GM21447 (cell line): Measurements from ENCODE around the gene DLG2.

Experiments used
- ATAC-seq: cut with Tn5 transposase; IDR thresholded peaks from one replicate; pipeline ENCODE4 v1.9.1; 2021; ENCODE audit not compliant: unreplicated experiment

The DLG2 gene

GRCh38 chr11:83715927-83716535, 1911.1 kb downstream of the DLG2 start:
- no peak for ATAC-seq

DNA sequence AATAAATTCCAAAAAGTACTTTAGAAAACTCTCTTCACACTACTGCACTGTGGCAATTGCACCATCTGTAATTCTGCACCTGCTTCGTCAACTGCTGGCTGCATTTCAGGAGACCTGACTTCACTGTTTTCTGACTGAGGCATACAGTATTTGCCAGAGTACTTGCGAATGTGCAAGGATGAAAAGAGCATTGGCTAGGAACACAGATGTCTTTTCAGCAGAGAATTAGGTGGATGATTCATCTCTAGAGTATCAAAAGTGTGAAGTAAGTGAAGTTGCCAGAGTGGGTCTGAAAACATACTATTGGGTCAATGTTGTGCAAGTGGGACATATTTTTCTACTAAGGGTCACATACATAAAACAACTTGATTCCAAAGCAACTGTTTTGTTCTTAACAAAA, 1913.4 kb downstream of the DLG2 start:
- ATAC-seq = no peak

DNA sequence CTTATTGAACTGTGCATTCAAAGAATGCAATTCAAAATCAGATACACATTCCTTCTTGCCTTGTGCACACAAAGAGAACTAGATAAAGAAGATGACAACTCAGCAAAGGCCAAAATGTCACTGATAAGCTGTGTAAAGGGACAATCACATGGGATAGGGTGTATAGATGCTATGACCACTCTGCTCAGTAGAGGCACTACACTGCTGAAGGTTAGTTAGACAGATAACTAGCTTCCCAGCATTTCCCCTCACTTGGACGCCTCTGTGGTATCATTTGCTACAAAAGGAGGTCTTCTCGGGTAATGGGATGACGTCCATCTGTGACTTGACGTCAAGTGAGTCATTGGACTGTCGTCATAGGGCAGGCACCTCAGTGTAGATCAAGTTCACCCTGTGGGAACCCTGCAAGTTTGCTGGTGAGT, 1916.0 kb downstream of the DLG2 start:
- ATAC-seq = no peak

DNA sequence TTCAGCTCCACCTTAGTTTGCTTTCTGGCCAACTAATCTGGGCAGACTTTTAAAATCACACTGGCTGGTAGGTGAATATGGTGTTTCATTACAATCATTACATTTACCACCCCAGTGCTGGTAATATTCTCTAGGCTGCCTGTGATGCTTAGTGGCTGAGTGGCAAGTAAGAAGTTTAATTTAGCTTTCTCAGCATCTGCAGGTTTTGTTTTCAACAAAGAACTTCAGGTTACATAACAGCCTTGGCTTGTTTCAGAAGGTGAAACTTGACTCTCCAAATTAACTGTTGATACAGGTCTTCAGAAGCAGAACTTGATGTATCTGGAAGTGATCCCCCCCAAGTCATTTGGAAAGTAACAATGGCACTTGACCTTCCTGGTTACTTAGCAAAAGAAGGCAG, 1917.7 kb downstream of the DLG2 start:
- ATAC-seq = no peak

DNA sequence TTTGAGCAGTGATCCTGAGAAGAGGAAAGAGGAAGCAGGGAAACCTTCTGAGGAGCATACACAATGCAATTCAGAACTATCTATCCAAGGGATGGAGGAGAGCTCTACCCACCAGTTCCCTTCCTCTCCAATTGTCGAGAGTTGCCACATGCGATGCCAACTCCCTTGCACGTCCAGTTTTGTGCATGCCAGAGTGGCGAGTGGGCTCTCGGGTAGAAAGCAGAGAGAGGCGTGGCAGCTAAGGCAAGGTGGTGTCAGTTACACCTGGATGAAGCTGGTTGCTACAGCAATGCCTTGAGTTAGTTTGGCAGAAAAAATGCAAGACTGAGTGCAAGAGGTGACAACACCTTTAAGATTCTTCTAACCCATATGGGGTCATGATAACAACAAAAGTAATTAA, 1920.6 kb downstream of the DLG2 start:
- ATAC-seq = no peak

DNA sequence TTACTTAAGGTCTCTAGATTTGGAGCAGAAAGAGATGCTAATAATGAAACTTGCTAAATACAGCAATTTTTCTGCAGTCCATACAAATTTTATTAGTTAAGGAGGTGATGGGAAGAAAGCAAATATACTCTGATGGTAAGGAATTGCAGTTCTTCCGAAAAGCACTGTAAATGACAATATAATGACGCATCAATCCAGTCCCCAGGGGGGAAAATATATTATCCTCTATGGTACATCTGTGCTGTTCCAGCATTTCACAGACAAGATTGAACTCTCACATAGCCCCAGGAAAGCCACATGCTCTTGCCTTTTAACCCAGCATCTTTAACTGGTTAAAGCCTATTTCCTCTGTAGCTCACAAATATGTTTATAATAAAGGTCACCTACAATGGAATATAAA, 1924.3 kb downstream of the DLG2 start:
- ATAC-seq = no peak

GRCh38 chr11:83697518-83697917, 1929.6 kb downstream of the DLG2 start:
- ATAC-seq = no peak

GRCh38 chr11:83695046-83695445, 1932.1 kb downstream of the DLG2 start:
- no peak for ATAC-seq

GRCh38 chr11:83694191-83694910, 1932.8 kb downstream of the DLG2 start:
- ATAC-seq = no peak

DNA sequence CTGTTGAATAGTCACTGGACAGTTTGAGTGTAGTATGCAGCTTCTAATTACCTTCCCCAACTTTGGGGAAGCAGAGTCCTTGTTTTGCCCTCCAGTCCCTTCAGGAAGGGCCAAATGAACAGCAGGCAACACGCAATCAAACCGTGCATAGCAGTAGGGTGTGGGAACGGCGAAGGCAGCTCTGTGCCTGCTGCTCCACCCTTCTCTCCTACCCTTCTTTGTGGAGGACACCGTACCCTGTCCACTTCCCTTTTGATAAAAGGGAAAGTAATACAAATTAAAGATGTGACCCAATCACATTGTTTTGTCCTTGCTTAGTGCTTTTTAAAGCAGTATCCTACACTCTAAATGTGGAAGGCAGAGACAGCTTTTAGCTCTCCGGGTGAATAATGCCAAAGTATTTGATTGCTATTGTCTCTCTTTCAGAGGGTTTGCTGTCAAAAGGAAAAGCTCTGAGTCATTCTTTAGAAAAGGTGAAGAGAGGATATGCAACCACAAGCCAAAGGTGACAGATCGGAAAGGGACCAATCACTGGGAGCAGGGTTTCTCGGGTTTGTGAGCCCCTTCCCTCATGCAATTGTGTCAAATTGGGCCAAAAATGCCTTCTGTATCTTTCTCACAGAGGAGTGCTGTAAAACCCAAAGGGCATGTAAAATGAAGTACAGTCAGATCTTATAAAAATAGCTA, 1933.7 kb downstream of the DLG2 start:
- ATAC-seq = no peak

DNA sequence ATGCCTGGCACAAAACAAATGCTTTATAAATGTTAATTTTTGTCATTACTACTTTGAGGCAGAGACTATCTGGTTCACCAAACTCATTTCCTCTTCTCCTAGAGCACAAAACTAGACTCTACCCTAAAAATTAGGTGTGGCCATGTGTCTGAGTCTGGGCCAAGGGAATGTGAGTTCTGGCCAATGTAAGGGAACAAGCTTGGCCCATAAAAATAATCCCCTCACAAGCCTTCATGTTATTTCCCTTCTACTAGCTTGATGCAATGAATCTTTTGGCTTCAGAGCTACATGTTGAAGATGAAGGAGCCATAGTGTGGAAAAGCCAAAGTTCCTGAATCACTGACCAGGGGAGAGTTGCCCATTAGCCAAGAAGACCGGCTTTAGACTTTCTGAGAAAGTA, 1934.5 kb downstream of the DLG2 start:
- ATAC-seq = no peak

DNA sequence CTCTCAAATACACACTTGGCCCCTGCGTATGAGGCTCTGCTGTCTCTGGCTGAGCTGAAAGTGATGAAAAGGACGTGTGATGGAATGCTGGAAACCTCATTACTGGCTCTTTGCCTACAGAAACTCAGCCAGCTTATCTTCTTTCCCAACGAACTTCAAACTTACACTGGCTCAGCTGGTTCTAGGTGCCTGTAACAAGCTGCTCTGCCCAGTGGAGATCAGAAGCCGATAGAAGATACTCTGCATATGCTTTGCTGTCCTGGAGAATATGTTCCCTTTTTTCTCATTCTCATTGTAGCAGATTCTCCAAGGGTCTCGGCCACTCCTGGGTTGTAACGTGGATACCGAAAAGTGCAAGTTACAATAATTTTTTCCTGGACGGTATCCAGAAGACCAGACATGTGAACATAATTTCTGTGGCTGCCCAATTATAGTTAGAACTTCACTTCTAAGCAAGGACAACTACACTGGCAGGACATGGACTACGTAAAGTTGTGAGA, 1935.6 kb downstream of the DLG2 start:
- no peak for ATAC-seq

- no peak for ATAC-seq
These were observed 1937.9 kb downstream of the DLG2 start for GRCh38 chr11:83689144-83689780.

DNA sequence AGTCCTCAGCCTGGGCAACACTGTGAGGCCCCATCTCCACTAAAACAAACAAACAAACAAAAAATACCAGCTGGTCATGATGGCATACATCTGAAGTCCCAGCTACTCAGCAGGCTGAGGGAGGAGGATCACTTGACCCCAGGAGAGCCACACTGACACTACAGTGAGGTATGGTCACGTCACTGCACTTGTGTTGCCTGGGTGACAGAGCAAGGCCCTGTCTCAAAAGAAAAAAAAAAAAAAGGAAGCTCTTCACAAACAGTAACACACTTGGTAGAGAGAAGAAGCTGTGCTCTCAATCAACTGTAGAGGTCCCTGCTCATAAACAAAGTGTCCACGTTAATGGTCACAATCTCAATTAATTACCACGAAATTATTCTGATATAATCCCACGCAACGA, 1939.4 kb downstream of the DLG2 start:
- ATAC-seq = no peak

- ATAC-seq = no peak
These were observed 1941.4 kb downstream of the DLG2 start for GRCh38 chr11:83685730-83686129.

DNA sequence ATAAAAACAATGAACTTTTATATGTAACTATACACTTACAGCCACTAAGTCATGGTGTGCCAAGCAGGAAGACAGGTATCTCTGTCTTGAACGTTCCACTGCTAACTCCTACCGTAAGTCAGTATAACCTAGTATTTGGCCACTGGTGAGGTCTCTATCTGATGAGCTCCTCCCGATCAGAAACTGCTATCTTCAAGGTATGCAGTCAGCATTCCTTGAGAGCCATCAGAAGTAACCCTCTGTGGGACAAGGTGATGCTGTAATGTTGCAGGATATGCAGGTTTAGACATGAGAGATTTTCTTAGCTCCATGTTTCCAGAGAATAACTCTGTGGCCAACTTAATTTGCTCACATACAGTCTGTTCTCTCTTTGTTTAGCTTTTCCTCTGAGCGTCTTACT, 1943.1 kb downstream of the DLG2 start:
- ATAC-seq = no peak

DNA sequence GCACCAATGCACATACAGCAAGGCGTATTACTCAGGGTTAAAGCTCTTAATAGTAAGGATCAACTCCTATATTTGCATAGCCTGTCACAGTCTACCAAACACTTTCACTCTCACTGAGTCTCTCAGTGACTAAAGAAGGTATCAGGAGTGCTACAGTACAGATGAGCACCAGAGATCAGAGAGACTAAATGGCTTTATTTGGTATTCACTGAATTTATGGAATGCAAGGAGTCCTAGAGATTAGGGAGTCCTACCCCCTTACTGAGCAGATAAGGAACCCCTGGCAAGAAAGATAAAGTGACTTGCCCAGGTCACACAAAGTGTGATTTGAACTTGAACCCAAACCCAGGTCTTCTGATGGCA, 1944.6 kb downstream of the DLG2 start:
- ATAC-seq = peak; percentile 90

DNA sequence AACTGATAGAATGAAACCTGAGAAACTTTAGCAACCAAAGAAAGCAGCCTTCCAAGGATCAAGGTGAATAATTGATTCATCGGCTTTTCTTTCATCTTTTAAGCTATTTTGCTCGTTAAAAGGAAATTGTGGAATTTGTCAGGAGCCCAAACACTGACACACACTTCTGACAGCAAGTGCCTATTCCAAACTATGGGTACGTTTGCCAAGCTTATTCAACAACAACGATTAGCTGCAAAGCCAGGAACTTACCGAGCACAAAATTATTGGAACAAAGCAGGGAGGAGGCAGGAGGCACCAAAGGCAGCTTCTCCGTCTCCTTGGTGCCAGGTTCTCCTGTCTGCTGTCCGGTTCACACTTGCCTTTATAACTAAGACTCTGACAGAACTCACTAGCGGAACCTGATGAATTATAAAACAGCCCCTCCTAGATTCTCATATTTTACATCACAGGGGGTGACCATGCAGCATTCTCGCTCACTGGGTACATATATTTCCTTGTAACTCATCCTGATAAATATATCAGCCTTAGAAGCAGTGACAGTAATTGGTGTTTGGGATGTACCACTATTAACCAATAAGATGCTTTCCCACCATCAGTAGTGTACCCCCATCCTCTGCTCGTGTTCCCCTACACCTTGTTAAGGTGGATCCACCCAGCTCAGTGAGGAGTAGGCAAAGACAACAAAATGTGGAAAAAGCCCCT, 1945.1 kb downstream of the DLG2 start:
- ATAC-seq = no peak

- ATAC-seq = peak; percentile 51
These were observed 1945.9 kb downstream of the DLG2 start for GRCh38 chr11:83681031-83681781.

GRCh38 chr11:83680321-83680720, 1946.8 kb downstream of the DLG2 start:
- no peak for ATAC-seq
